GM10847 (cell line): Measurements from ENCODE around the gene FOXP1.

ENCODE experiments used
- POLR2A ChIP-seq: IDR thresholded peaks from 2 replicates; pipeline ENCODE4 v1.6.1; 2011; ENCODE audit not compliant: insufficient read length; ENCODE audit errors: extremely low read depth

Gene FOXP1

GRCh38 chr3:71583566-71584393, at the start of gene FOXP1:
FOXP1 (minus strand) TSS chr3:71583728; CDS start chr3:71198381, 385,347 bp downstream.
- no peak for TF ChIP-seq POLR2A

- no peak for TF ChIP-seq POLR2A
Observed at GRCh38 chr3:71629711-71630110, 46.2 kb upstream of the FOXP1 start.

- TF ChIP-seq POLR2A, result no peak
Observed at GRCh38 chr3:71629289-71629688, 45.8 kb upstream of the FOXP1 start.

- TF ChIP-seq POLR2A, result no peak
Observed at GRCh38 chr3:71628522-71628921, 45.0 kb upstream of the FOXP1 start.

GRCh38 chr3:71625676-71626075, 42.1 kb upstream of the FOXP1 start:
- TF ChIP-seq POLR2A, result no peak

GRCh38 chr3:71621825-71622537, 38.5 kb upstream of the FOXP1 start:
- no peak for TF ChIP-seq POLR2A

- TF ChIP-seq POLR2A, result no peak
Observed at GRCh38 chr3:71618538-71618937, 35.0 kb upstream of the FOXP1 start.

- no peak for TF ChIP-seq POLR2A
Observed at GRCh38 chr3:71616571-71617021, 33.1 kb upstream of the FOXP1 start.

- TF ChIP-seq POLR2A, result no peak
Observed at GRCh38 chr3:71614869-71615268, 31.3 kb upstream of the FOXP1 start.

GRCh38 chr3:71614426-71614825, 30.9 kb upstream of the FOXP1 start:
- TF ChIP-seq POLR2A, result no peak

- no peak for TF ChIP-seq POLR2A
Observed at GRCh38 chr3:71611099-71611498, 27.6 kb upstream of the FOXP1 start.

- TF ChIP-seq POLR2A, result no peak
Observed at GRCh38 chr3:71607364-71607763, 23.8 kb upstream of the FOXP1 start.

GRCh38 chr3:71606582-71606981, 23.1 kb upstream of the FOXP1 start:
- TF ChIP-seq POLR2A, result no peak

GRCh38 chr3:71602256-71602655, 18.7 kb upstream of the FOXP1 start:
- TF ChIP-seq POLR2A, result no peak

GRCh38 chr3:71601811-71602210, 18.3 kb upstream of the FOXP1 start:
- no peak for TF ChIP-seq POLR2A

- TF ChIP-seq POLR2A, result no peak
Observed at GRCh38 chr3:71600646-71601288, 17.2 kb upstream of the FOXP1 start.
